CD4-positive, alpha-beta T cell treated with Interleukin-6 at 100 ng/mL for 8 hours (primary cell): ENCODE data around the gene COQ2.

ENCODE experiments used
- DNase-seq: peaks from one replicate; pipeline ENCODE4 v3.0.0-alpha.2; 2020; ENCODE audit warnings: mixed read lengths, low spot score

Gene COQ2

GRCh38 chr4:83216959-83217683 lies 67.5 kb downstream of the COQ2 start:
- DNase-seq, result no peak

- no peak for DNase-seq
These were observed 70.5 kb downstream of the COQ2 start for GRCh38 chr4:83214079-83214478.
